Suppressor macrophage treated with lipopolysaccharide for 4 hours (primary cell): ENCODE data around the gene TNXB.
"Not testable (repeated sequence)": the region's sequence is repeated elsewhere in the genome, so short reads cannot be mapped to it uniquely, and the experiment has no call there.

Source experiments
- DNase-seq: peaks from one replicate; pipeline ENCODE4 v3.0.0-alpha.2; 2020

Gene TNXB

DNA sequence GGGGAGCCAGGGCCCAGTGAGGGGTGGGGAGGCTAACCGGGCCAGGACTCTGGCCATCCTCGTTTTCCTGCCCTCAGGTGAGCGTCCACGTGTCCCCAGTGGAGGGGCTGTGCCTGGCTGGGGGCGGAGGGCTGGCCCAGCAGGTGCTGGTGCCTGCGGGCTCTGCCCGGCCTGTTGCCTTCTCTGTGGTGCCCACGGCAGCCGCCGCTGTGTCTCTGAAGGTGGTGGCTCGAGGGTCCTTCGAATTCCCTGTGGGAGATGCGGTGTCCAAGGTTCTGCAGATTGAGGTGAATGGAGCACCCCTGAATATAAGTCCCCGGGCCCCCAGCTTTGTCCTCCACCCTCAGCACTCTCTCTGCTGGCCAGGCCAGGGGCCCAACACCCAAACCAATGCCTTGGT is 114.7 kb downstream of the TNXB start:
- DNase-seq: not testable (repeated sequence)
